H1 (cell line): ENCODE data around the gene MYO15B. TPM values are rescaled to one million over a fixed set of nuclear protein-coding genes. Genes with fewer than 3 reads are reported as not detected.

Experiments
- CTCF ChIA-PET: fragments of 300-600 bp; sonication (Branson Sonifier 250); formaldehyde crosslinking; loops from one replicate; lab custom pipeline; 2021; ENCODE audit not compliant: partially characterized antibody; lab: Charles Lee
- POLR2A ChIA-PET: fragments of 300-600 bp; sonication (Branson Sonifier 250); formaldehyde crosslinking; loops from one replicate; lab custom pipeline; 2021; ENCODE audit warnings: inconsistent platforms; ENCODE audit not compliant: partially characterized antibody; lab: Charles Lee
- DNase-seq, 2 experiments: peaks; one replicate each; pipeline versions ENCODE4 v3.0.0 to v3.0.0-alpha.2; 2010 to 2022; ENCODE audit warnings: low spot score in 2 of 2, low read depth in 1 of 2, mixed read lengths in 1 of 2
- FAIRE-seq: peaks from 2 replicates; lab custom pipeline; 2011; peaks lifted over from hg19 to GRCh38; lab: Jason Lieb, UNC
- H2AFZ ChIP-seq: 2 replicates; pipeline ENCODE4 v1.8.1; 2012; ENCODE audit warnings: low read length, inconsistent platforms
- H2AK5ac ChIP-seq: 2 replicates; pipeline ENCODE4 v1.6.1; 2013; ENCODE audit warnings: low read depth, low read length
- H2BK120ac ChIP-seq: replicated peaks from 2 replicates; pipeline ENCODE3; 2013; ENCODE audit warnings: low read depth, low read length, inconsistent platforms
- H2BK12ac ChIP-seq: 2 replicates; pipeline ENCODE4 v1.6.1; 2013; ENCODE audit warnings: low read depth, low read length
- H2BK15ac ChIP-seq: 2 replicates; pipeline ENCODE4 v1.6.1; 2013; ENCODE audit warnings: low read length
- H2BK20ac ChIP-seq: 2 replicates; pipeline ENCODE4 v1.6.1; 2013; ENCODE audit warnings: low read length
- H2BK5ac ChIP-seq: 2 replicates; pipeline ENCODE4 v1.6.1; 2013; ENCODE audit warnings: low read depth, low read length
- H3K14ac ChIP-seq: 2 replicates; pipeline ENCODE4 v1.6.1; 2013; ENCODE audit warnings: inconsistent platforms; ENCODE audit not compliant: insufficient read length
- H3K18ac ChIP-seq: 2 replicates; pipeline ENCODE4 v1.6.1; 2013; ENCODE audit warnings: low read length; ENCODE audit errors: extremely low read depth
- H3K23ac ChIP-seq: 2 replicates; pipeline ENCODE4 v1.6.1; 2013; ENCODE audit warnings: inconsistent platforms; ENCODE audit not compliant: insufficient read length
- H3K23me2 ChIP-seq: 2 replicates; pipeline ENCODE4 v1.6.1; 2013; ENCODE audit warnings: low read depth, low read length
- H3K27ac ChIP-seq: 2 replicates; pipeline ENCODE4 v1.6.1; 2011; ENCODE audit warnings: low read depth, low read length, inconsistent platforms
- H3K27me3 ChIP-seq, 4 experiments: replicated peaks in 1 of 4; 1 replicate in 1 of 4; 2 replicates in 3 of 4; pipeline versions ENCODE4 v1.6.1 to v1.8.1; 2011 to 2013; ENCODE audit warnings: low read length in 3 of 4, mild to moderate bottlenecking in 3 of 4, inconsistent platforms in 2 of 4, mixed read lengths in 2 of 4, moderate library complexity in 1 of 4; ENCODE audit not compliant: control insufficient read depth in 3 of 4, insufficient read depth in 3 of 4; ENCODE audit errors: extremely low read depth in 1 of 4
- H3K36me3 ChIP-seq, 4 experiments: 2 replicates each; pipeline versions ENCODE4 v1.6.1 to v1.8.1; 2011 to 2013; ENCODE audit warnings: mild to moderate bottlenecking in 4 of 4, low read length in 3 of 4, moderate library complexity in 2 of 4, control low read depth in 1 of 4, inconsistent platforms in 1 of 4; ENCODE audit not compliant: insufficient read depth in 4 of 4, control insufficient read depth in 2 of 4
- H3K4ac ChIP-seq: replicated peaks from 2 replicates; pipeline ENCODE3; 2013; ENCODE audit warnings: low read length, low read depth, mixed read lengths, inconsistent platforms; ENCODE audit not compliant: insufficient read length
- H3K4me1 ChIP-seq, 4 experiments: replicated peaks in 1 of 4; 1 replicate in 1 of 4; 2 replicates in 3 of 4; pipeline versions ENCODE4 v1.6.1 to v1.8.1; 2011 to 2013; ENCODE audit warnings: low read length in 3 of 4, inconsistent platforms in 2 of 4, mixed read lengths in 1 of 4; ENCODE audit not compliant: insufficient read depth in 4 of 4, control insufficient read depth in 3 of 4
- H3K4me2 ChIP-seq, 2 experiments: 2 replicates each; pipeline versions ENCODE4 v1.6.1 to v1.8.1; 2011 to 2013; ENCODE audit warnings: low read depth in 2 of 2, low read length in 2 of 2, control low read depth in 1 of 2, inconsistent platforms in 1 of 2, mild to moderate bottlenecking in 1 of 2; ENCODE audit not compliant: insufficient read depth in 1 of 2
- H3K4me3 ChIP-seq, 4 experiments: fragments of 200-600, 300-600 bp in 1 of 4; sonication (generic), shearing (Covaris generic), sonication (Bioruptor Twin) in 1 of 4; 2 replicates each; pipeline versions ENCODE4 v1.5.1 to v1.8.1; 2011 to 2016; ENCODE audit warnings: low read length in 4 of 4, low read depth in 3 of 4, control low read depth in 2 of 4, inconsistent platforms in 2 of 4, mild to moderate bottlenecking in 2 of 4, mixed read lengths in 1 of 4, moderate library complexity in 1 of 4; ENCODE audit not compliant: insufficient read depth in 2 of 4; ENCODE audit errors: extremely low read depth in 1 of 4
- H3K56ac ChIP-seq: replicated peaks from 2 replicates; pipeline ENCODE3; 2013; ENCODE audit warnings: low read depth, mild to moderate bottlenecking, mixed read lengths, low read length, inconsistent platforms; ENCODE audit not compliant: insufficient read length
- H3K79me1 ChIP-seq: 2 replicates; pipeline ENCODE4 v1.6.1; 2013; ENCODE audit warnings: low read depth, low read length, control low read depth
- H3K79me2 ChIP-seq, 2 experiments: 2 replicates each; pipeline versions ENCODE4 v1.6.1 to v1.8.1; 2012 to 2013; ENCODE audit warnings: low read length in 2 of 2, mild to moderate bottlenecking in 2 of 2, inconsistent platforms in 1 of 2; ENCODE audit not compliant: insufficient read depth in 2 of 2, control insufficient read depth in 1 of 2
- H3K9ac ChIP-seq, 4 experiments: replicated peaks in 1 of 4; 1 replicate in 1 of 4; 2 replicates in 3 of 4; pipeline versions ENCODE4 v1.6.1 to v1.8.1; 2011 to 2013; ENCODE audit warnings: low read depth in 3 of 4, low read length in 3 of 4, control low read depth in 2 of 4, mild to moderate bottlenecking in 2 of 4, moderate library complexity in 2 of 4, inconsistent platforms in 1 of 4; ENCODE audit errors: extremely low read depth in 1 of 4
- H3K9me3 ChIP-seq, 2 experiments: 2 replicates each; pipeline versions ENCODE4 v1.6.1 to v1.8.1; 2012 to 2013; ENCODE audit warnings: mild to moderate bottlenecking in 2 of 2, moderate library complexity in 2 of 2, control low read depth in 1 of 2, inconsistent platforms in 1 of 2, low read depth in 1 of 2, low read length in 1 of 2, mixed read lengths in 1 of 2; ENCODE audit not compliant: insufficient read depth in 2 of 2
- H4K20me1 ChIP-seq, 2 experiments: replicated peaks in 1 of 2; 2 replicates each; pipeline versions ENCODE3 to v1.8.1; 2011 to 2013; ENCODE audit warnings: inconsistent platforms in 2 of 2, low read length in 2 of 2, mild to moderate bottlenecking in 1 of 2; ENCODE audit not compliant: insufficient read depth in 2 of 2, control insufficient read depth in 1 of 2
- H4K5ac ChIP-seq: 2 replicates; pipeline ENCODE4 v1.6.1; 2013; ENCODE audit warnings: low read length, low read depth, mixed read lengths, inconsistent platforms; ENCODE audit not compliant: insufficient read length
- H4K8ac ChIP-seq: 2 replicates; pipeline ENCODE4 v1.8.0; 2013; ENCODE audit warnings: mild to moderate bottlenecking, moderate library complexity, low read length, inconsistent platforms; ENCODE audit not compliant: insufficient read depth; ENCODE audit errors: extremely low read depth
- H4K91ac ChIP-seq: replicated peaks from 2 replicates; pipeline ENCODE3; 2013; ENCODE audit warnings: low read length, mixed read lengths, inconsistent platforms; ENCODE audit not compliant: insufficient read length
- CBX8 ChIP-seq: fragments of 300-800, 300-1000 bp; sonication (generic); IDR thresholded peaks from 2 replicates; pipeline ENCODE4 v1.7.1; 2016; ENCODE audit warnings: low read depth, low read length, borderline replicate concordance
- WGBS, 2 experiments: shearing (Covaris generic) in 1 of 2; methylation state at CpG; one replicate each; pipeline versions ENCODE4 v1.1.6 to v1.1.7; 2013 to 2015; ENCODE audit warnings: low lambda C conversion rate in 2 of 2, mixed read lengths in 2 of 2, inconsistent platforms in 1 of 2, low coverage in 1 of 2, missing lambda C conversion rate in 1 of 2; ENCODE audit not compliant: insufficient replicate concordance in 2 of 2, insufficient coverage in 1 of 2, insufficient read length in 1 of 2; ENCODE audit errors: extremely low coverage in 1 of 2, missing lambda C conversion rate in 1 of 2; 5-methylcytosine and 5-hydroxymethylcytosine counted together
- polyA plus RNA-seq, 7 experiments: library from polyadenylated mRNA; depleted of rRNA in 3 of 7; stranded (reverse) in 5 of 7; unstranded in 2 of 7; fragments of >200 nt in 5 of 7; fragments of 200-250 nt in 2 of 7; gene quantifications; 1 replicate in 5 of 7; 2 replicates in 1 of 7; 4 replicates in 1 of 7; pipeline versions ENCODE4 v1.2.1 to v1.2.3, GENCODE V29; 2011 to 2013; ENCODE audit warnings: missing spikeins in 2 of 7, mixed read lengths in 2 of 7
- total RNA-seq: library from RNA; stranded (reverse); fragmentation: NEBNext Ultra II Directional; extraction: Animal tissue kit (Norgen Biotek cat#: 25700); gene quantifications from 2 replicates; pipeline ENCODE4 v1.2.1, GENCODE V29; 2021

MYO15B gene
- total and polyA plus RNA-seq, 2 of the 8 experiments (the other 6 are each of a cell fraction or from before 2014, with no cell fraction given): 7.1 to 11.2 TPM

DNA sequence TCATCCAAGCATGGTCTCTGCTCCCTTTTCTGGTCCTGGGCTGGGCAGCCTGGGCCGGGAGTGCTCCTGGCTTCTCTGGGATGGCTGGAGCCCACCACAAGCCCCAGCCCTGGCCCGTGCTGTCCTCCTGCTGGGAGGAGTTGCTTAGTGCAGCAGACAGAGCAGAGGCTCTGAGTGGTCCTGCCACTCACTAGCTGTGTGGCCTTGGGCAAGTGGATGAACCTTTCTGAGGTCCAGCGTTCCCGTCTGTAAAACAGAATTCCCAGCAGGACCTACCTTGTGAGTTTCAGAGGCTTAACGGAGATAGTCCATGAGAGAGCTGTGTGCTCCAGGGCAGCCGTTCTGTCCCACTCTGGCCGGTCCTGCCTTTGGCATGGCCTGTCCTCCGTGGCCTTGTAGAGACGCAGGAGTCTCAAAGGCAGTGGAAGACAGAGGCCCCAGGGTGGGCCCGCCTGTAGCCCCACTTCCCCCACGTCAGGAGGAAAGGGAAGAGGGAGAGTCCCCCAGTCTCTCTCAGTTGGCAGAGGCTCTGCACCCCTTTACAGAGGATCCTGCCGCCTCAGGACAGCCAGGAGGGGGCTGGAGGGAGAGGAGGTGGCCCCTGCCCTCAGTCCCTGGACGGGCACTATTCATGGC is 7.8 kb downstream of the MYO15B start:
- 73% methylated on average over 13 of the region's 13 CpGs; no CpG with 5 or more reads in 1 of the 2 experiments for WGBS, 2 experiments
- Histone ChIP-seq H3K18ac (no peak overlapping the region), H2BK15ac (no peak overlapping the region), H3K79me2 (no peaks in the 10 kb centered on the region), H2AK5ac (no peak overlapping the region), H2BK12ac (no peak overlapping the region), H3K79me1 (no peaks in the 10 kb centered on the region), H3K23ac (no peak overlapping the region), H3K4ac (no peak overlapping the region), H3K36me3 (no peaks in the 10 kb centered on the region), H2BK20ac (no peak overlapping the region), H3K56ac (no peak overlapping the region), H4K8ac (peak overlapping the region; percentile 51), H2AFZ (no peak overlapping the region), H3K27ac (no peak overlapping the region), H3K4me3 (no peak overlapping the region), H3K4me2 (no peak overlapping the region), H3K27me3 (no peaks in the 10 kb centered on the region; a peak in 1 of 7 replicates), H3K14ac (no peak overlapping the region), H4K20me1 (peaks cover 0 to 2% of the 10 kb centered on the region in 2 experiments), H4K91ac (no peak overlapping the region), H2BK5ac (no peak overlapping the region), H3K4me1 (no peaks in the 10 kb centered on the region), H2BK120ac (no peak overlapping the region), H4K5ac (no peak overlapping the region), H3K9me3 (no peaks in the 10 kb centered on the region), H3K9ac (no peak overlapping the region), H3K23me2 (no peaks in the 10 kb centered on the region)
- no peak for DNase-seq
- no peak for FAIRE-seq
- POLR2A ChIA-PET: interaction anchor here (0.7 kb wide), 1 partner anchor 92 kb away, joined by 3 read pairs; no protein-coding TSS in a partner anchor
- CTCF ChIA-PET: interaction anchor here (1.0 to 59.2 kb wide), 5 partner anchors 18 to 405 kb away, joined by 3 to 2200 read pairs (median 65); partner anchors contain the start of genes CDK3, RECQL5, SAP30BP and SMIM5
- TF ChIP-seq CBX8: no peak
